ENCODE data around the gene WFDC9.

The WFDC9 gene

DNA sequence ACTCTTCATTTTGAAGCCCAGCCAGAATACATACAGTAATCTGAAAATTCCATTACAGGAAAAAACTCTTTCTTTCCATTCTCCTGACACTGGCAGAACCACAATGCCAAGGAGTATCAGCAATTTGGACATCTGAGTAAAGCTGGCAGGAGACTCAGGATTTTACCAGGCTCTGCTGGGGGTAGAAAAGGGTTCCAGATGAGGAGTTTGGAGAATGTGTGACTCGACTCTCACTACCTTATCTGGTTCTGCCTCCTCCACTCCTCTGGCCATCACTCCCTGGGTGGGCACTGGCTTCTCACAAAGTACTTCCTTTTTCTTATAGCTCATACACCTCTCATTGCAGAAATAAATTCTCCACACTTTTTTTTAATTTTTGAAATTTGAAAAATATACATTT, 41.4 kb downstream of the WFDC9 start:
- TF ChIP-seq, protein P1, sequence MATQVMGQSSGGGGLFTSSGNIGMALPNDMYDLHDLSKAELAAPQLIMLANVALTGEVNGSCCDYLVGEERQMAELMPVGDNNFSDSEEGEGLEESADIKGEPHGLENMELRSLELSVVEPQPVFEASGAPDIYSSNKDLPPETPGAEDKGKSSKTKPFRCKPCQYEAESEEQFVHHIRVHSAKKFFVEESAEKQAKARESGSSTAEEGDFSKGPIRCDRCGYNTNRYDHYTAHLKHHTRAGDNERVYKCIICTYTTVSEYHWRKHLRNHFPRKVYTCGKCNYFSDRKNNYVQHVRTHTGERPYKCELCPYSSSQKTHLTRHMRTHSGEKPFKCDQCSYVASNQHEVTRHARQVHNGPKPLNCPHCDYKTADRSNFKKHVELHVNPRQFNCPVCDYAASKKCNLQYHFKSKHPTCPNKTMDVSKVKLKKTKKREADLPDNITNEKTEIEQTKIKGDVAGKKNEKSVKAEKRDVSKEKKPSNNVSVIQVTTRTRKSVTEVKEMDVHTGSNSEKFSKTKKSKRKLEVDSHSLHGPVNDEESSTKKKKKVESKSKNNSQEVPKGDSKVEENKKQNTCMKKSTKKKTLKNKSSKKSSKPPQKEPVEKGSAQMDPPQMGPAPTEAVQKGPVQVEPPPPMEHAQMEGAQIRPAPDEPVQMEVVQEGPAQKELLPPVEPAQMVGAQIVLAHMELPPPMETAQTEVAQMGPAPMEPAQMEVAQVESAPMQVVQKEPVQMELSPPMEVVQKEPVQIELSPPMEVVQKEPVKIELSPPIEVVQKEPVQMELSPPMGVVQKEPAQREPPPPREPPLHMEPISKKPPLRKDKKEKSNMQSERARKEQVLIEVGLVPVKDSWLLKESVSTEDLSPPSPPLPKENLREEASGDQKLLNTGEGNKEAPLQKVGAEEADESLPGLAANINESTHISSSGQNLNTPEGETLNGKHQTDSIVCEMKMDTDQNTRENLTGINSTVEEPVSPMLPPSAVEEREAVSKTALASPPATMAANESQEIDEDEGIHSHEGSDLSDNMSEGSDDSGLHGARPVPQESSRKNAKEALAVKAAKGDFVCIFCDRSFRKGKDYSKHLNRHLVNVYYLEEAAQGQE (IDR thresholded peaks at IDR 0.05; ENCODE audit: insufficient read depth in 1 of 2, low read depth in 2 of 2, low read length in 2 of 2), result no peak
- no peak for TF ChIP-seq SIN3A (IDR thresholded peaks at IDR 0.05; ENCODE audit: borderline replicate concordance, insufficient read depth, low read length)
- TF ChIP-seq FOXP2 (optimal IDR thresholded peaks at IDR 0.05; ENCODE audit: borderline replicate concordance, extremely low read depth, extremely low read length, insufficient read depth), result no peak
- no peak for TF ChIP-seq POLR2AphosphoS5 (IDR thresholded peaks at IDR 0.05; ENCODE audit: low read depth, low read length)
- TF ChIP-seq TAF1 (IDR thresholded peaks at IDR 0.05; ENCODE audit: borderline replicate concordance, insufficient read depth, low read length), result no peak

DNA sequence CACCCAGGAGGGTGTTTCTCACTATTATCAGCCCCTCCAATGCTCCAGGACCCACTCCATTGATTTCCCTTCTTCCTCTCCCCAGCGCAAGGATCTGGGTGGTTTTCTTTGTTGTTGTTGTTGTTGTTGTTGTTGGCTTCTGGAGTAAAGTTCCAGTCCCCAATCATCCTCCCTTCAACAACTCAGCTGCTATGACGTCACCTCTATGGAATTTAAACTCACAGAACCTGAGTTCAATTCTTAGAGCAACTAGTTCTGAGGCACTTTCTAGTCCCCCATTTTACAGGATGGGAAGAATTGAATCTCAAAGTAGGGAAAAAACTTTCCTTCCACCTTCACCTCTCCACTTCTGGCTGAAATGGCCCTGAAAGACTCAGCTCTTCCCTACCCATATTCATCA, 42.3 kb downstream of the WFDC9 start:
- TF ChIP-seq FOXP2 (optimal IDR thresholded peaks at IDR 0.05; ENCODE audit: borderline replicate concordance, extremely low read depth, extremely low read length, insufficient read depth), result no peak
- TF ChIP-seq SIN3A (IDR thresholded peaks at IDR 0.05; ENCODE audit: borderline replicate concordance, insufficient read depth, low read length), result no peak
- no peak for TF ChIP-seq POLR2AphosphoS5 (IDR thresholded peaks at IDR 0.05; ENCODE audit: low read depth, low read length)
- TF ChIP-seq TAF1 (IDR thresholded peaks at IDR 0.05; ENCODE audit: borderline replicate concordance, insufficient read depth, low read length), result no peak
- TF ChIP-seq, protein P1 (IDR thresholded peaks at IDR 0.05; ENCODE audit: insufficient read depth in 1 of 2, low read depth in 2 of 2, low read length in 2 of 2), result no peak

DNA sequence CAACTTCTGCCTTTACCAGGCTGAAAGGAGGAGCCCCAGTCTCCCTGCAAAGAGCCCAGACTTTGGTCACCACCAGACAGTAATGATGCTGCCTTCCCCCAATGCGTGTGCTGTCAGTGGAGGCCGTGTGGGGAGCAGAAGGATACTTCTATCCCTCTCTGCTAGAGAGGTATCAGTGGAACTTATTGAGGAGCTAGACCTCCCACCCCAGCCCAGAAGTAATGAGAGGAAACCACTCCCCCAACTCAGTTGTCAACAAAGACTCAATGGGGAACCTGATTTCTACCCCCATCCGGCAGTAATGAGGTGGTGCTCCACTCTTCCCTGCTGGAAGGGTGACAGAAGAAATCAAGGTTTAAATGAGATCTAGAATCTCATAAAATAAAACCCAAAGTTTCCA, 47.6 kb downstream of the WFDC9 start:
- no peak for TF ChIP-seq FOXP2 (optimal IDR thresholded peaks at IDR 0.05; ENCODE audit: borderline replicate concordance, extremely low read depth, extremely low read length, insufficient read depth)
- no peak for TF ChIP-seq SIN3A (IDR thresholded peaks at IDR 0.05; ENCODE audit: borderline replicate concordance, insufficient read depth, low read length)
- TF ChIP-seq, protein P1 (IDR thresholded peaks at IDR 0.05; ENCODE audit: insufficient read depth in 1 of 2, low read depth in 2 of 2, low read length in 2 of 2), result no peak
- no peak for TF ChIP-seq TAF1 (IDR thresholded peaks at IDR 0.05; ENCODE audit: borderline replicate concordance, insufficient read depth, low read length)
- no peak for TF ChIP-seq POLR2AphosphoS5 (IDR thresholded peaks at IDR 0.05; ENCODE audit: low read depth, low read length)

DNA sequence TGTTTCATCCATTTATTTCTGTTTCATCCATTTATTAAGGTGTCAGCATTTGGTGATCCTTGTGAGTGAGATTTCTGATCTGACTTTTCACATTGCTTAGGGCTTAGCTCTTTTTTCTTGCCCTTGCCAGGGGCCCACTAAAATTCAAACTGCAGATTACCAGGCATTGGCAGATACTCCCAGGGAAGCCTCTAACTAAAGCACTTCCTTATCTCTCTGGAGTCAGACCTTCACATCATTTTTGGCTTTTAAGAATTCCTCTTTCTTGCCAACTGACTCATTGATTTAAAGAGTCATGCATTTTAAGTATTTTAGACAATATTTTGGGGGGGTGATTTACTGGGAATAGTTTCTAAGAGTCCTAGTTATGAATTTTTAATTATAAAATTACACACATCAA, 49.4 kb downstream of the WFDC9 start:
- no peak for TF ChIP-seq TAF1 (IDR thresholded peaks at IDR 0.05; ENCODE audit: borderline replicate concordance, insufficient read depth, low read length)

DNA sequence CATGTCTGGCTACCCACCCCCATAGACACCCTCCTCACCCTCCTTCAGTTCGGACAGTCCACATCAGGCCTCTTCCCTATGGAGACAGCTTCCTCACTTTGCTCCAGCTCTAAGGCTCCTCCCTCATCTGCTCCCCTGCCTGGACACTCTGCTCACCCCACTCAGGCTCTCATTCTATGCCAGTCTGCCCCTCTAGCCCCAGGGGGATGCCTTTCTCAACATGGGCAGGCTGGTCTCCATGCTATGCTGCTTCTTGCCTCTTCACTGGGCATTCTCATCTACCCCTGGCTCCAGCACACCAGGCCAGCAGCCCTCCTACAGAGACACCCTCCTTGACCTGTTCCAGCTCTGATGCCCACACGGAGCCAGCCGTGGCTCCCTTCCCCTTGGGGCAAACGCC, 51.9 kb downstream of the WFDC9 start, which contains the start of gene WFDC8:
WFDC8 (minus strand) TSS at position 101 of the 400 bp plus-strand sequence; CDS start at position 64, 37 bp downstream.
- no peak for TF ChIP-seq POLR2AphosphoS5 (IDR thresholded peaks at IDR 0.05; ENCODE audit: low read depth, low read length)
- TF ChIP-seq TAF1 (IDR thresholded peaks at IDR 0.05; ENCODE audit: borderline replicate concordance, insufficient read depth, low read length), result no peak
- TF ChIP-seq, protein P1 (IDR thresholded peaks at IDR 0.05; ENCODE audit: insufficient read depth in 1 of 2, low read depth in 2 of 2, low read length in 2 of 2), result no peak
- no peak for TF ChIP-seq SIN3A (IDR thresholded peaks at IDR 0.05; ENCODE audit: borderline replicate concordance, insufficient read depth, low read length)
- TF ChIP-seq FOXP2 (optimal IDR thresholded peaks at IDR 0.05; ENCODE audit: borderline replicate concordance, extremely low read depth, extremely low read length, insufficient read depth), result no peak
